GM23248 (cell line): Measurements from ENCODE around the gene FNDC11. TPM values are rescaled to one million over a fixed set of nuclear protein-coding genes. Genes with fewer than 3 reads are reported as not detected.

ENCODE experiments used
- DNase-seq: peaks from one replicate; pipeline ENCODE4 v3.0.0-alpha.2; 2015
- H2AFZ ChIP-seq: fragments of 200-600 bp; sonication (generic); 2 replicates; pipeline ENCODE4 v1.6.1; 2016; ENCODE audit warnings: antibody characterized with exemption
- H3F3A ChIP-seq: fragments of 200-600 bp; sonication (generic); 2 replicates; pipeline ENCODE4 v1.6.1; 2016; ENCODE audit warnings: mild to moderate bottlenecking, antibody characterized with exemption, mixed run types; ENCODE audit not compliant: insufficient read depth
- H3K27ac ChIP-seq: fragments of 200-600 bp; sonication (generic); 2 replicates; pipeline ENCODE4 v1.5.1; 2016; ENCODE audit warnings: mild to moderate bottlenecking
- H3K27me3 ChIP-seq: fragments of 200-600 bp; sonication (generic); replicated peaks from 2 replicates; pipeline ENCODE4 v1.6.1; 2016; ENCODE audit warnings: mild to moderate bottlenecking; ENCODE audit not compliant: insufficient read depth
- H3K36me3 ChIP-seq: fragments of 200-600 bp; sonication (generic); 2 replicates; pipeline ENCODE4 v1.6.1; 2016; ENCODE audit warnings: low read depth, mild to moderate bottlenecking
- H3K4me1 ChIP-seq: fragments of 200-600 bp; sonication (generic); 2 replicates; pipeline ENCODE4 v1.6.1; 2016; ENCODE audit warnings: mild to moderate bottlenecking; ENCODE audit not compliant: insufficient read depth
- H3K4me2 ChIP-seq: fragments of 200-600 bp; sonication (generic); one replicate; pipeline ENCODE4 v1.6.1; 2016; ENCODE audit warnings: mild to moderate bottlenecking; ENCODE audit not compliant: unreplicated experiment
- H3K4me3 ChIP-seq: fragments of 200-600 bp; sonication (generic); 2 replicates; pipeline ENCODE4 v1.5.1; 2016; ENCODE audit warnings: mild to moderate bottlenecking
- H3K79me2 ChIP-seq: fragments of 200-600 bp; sonication (generic); 2 replicates; pipeline ENCODE4 v1.6.1; 2016; ENCODE audit warnings: mild to moderate bottlenecking; ENCODE audit not compliant: insufficient read depth
- H3K9ac ChIP-seq: fragments of 200-600 bp; sonication (generic); 2 replicates; pipeline ENCODE4 v1.6.1; 2016; ENCODE audit warnings: mild to moderate bottlenecking
- H3K9me2 ChIP-seq: fragments of 200-600 bp; sonication (generic); 2 replicates; pipeline ENCODE4 v1.6.1; 2016; ENCODE audit warnings: mixed run types, mild to moderate bottlenecking, moderate library complexity; ENCODE audit not compliant: insufficient read depth
- H3K9me3 ChIP-seq: fragments of 200-600 bp; sonication (generic); one replicate; pipeline ENCODE4 v1.6.1; 2017; ENCODE audit warnings: low read depth
- H4K20me1 ChIP-seq: fragments of 200-600 bp; sonication (generic); 2 replicates; pipeline ENCODE4 v1.6.0; 2016; ENCODE audit not compliant: insufficient read depth
- EZH2 ChIP-seq: fragments of 200-600 bp; sonication (generic); IDR thresholded peaks from 2 replicates; pipeline ENCODE4 v1.6.1; 2018; ENCODE audit warnings: antibody characterized with exemption, mild to moderate bottlenecking; ENCODE audit not compliant: insufficient read depth, poor library complexity, severe bottlenecking
- EZH2phosphoT487 ChIP-seq: fragments of 200-600 bp; sonication (generic); IDR thresholded peaks from 2 replicates; pipeline ENCODE4 v1.6.1; 2018; ENCODE audit warnings: antibody characterized with exemption, moderate library complexity, mild to moderate bottlenecking, low read depth; ENCODE audit not compliant: insufficient read depth
- WGBS, 2 experiments: methylation state at CpG; one replicate each; pipeline ENCODE4 v1.1.6; 2015 to 2017; ENCODE audit warnings: low lambda C conversion rate in 2 of 2, low coverage in 1 of 2; ENCODE audit errors: missing lambda C conversion rate in 2 of 2; 5-methylcytosine and 5-hydroxymethylcytosine counted together
- in situ Hi-C: fragments of 300-500 bp; cut with MboI; formaldehyde crosslinking; loops from 2 replicates; pipeline ENCODE4 v1.15.0; 2020
- polyA plus RNA-seq: library from polyadenylated mRNA; unstranded; fragments of >200 nt; fragmentation: Nextera tagmentation; extraction: Ambion mirVana; gene quantifications from 2 replicates; pipeline ENCODE4 v1.2.1, GENCODE V29; 2016
- total RNA-seq: library from RNA; depleted of rRNA; stranded (reverse); fragments of >200 nt; shearing (Covaris generic); gene quantifications from 2 replicates; pipeline ENCODE4 v1.2.3, GENCODE V29; 2014

Gene FNDC11
- total and polyA plus RNA-seq, 2 experiments from 2014 or later, result 0.15 to 0.65 TPM

- Histone ChIP-seq H2AFZ (no peak overlapping the region), H3K27me3 (no peaks in the 10 kb centered on the region; the same call in 1 of the 2 replicates), H3K4me1 (no peaks in the 10 kb centered on the region), H3K36me3 (no peaks in the 10 kb centered on the region), H3K9me3 (no peaks in the 10 kb centered on the region), H3K4me3 (no peak overlapping the region), H3K9ac (no peak overlapping the region), H4K20me1 (no peaks in the 10 kb centered on the region), H3K4me2 (no peak overlapping the region), H3K27ac (no peak overlapping the region), H3K9me2 (no peaks in the 10 kb centered on the region), H3K79me2 (no peaks in the 10 kb centered on the region), H3F3A (0 out of 2 replicates have a peak, but pooled peaks cover 11% of the 10 kb centered on the region)
- WGBS, 2 experiments, result 14 to 17% methylated on average over 9 to 11 of the region's 11 CpGs
- TF ChIP-seq EZH2, result no peak
- no peak for TF ChIP-seq EZH2phosphoT487
- in situ Hi-C loops, result no loop called here
- no peak for DNase-seq
Measured at GRCh38 chr20:63548542-63548941, 5.4 kb upstream of the FNDC11 start.

GRCh38 chr20:63549019-63549418 lies 4.9 kb upstream of the FNDC11 start:
- no peaks in the 10 kb centered on the region for H3K9me2 ChIP-seq
- DNase-seq, result no peak
- H3K4me2 ChIP-seq, result no peak overlapping the region
- H3K4me1 ChIP-seq, result no peaks in the 10 kb centered on the region
- no peak overlapping the region for H3K27ac ChIP-seq
- in situ Hi-C loops, result no loop called here
- 0 out of 2 replicates have a peak, but pooled peaks cover 11% of the 10 kb centered on the region for H3F3A ChIP-seq
- no peaks in the 10 kb centered on the region for H3K36me3 ChIP-seq
- TF ChIP-seq EZH2phosphoT487, result no peak
- H3K4me3 ChIP-seq, result no peak overlapping the region
- no peaks in the 10 kb centered on the region; the same call in 1 of the 2 replicates for H3K27me3 ChIP-seq
- H4K20me1 ChIP-seq, result no peaks in the 10 kb centered on the region
- no peak overlapping the region for H3K9ac ChIP-seq
- WGBS, 2 experiments, result 25 to 37% methylated on average over 6 to 25 of the region's 25 CpGs
- no peaks in the 10 kb centered on the region for H3K79me2 ChIP-seq
- H3K9me3 ChIP-seq, result no peaks in the 10 kb centered on the region
- no peak overlapping the region for H2AFZ ChIP-seq

- Histone ChIP-seq H2AFZ (no peak overlapping the region), H3K79me2 (no peaks in the 10 kb centered on the region), H3K36me3 (no peaks in the 10 kb centered on the region), H3K27ac (no peak overlapping the region), H3K4me2 (no peak overlapping the region), H3K9me3 (no peaks in the 10 kb centered on the region), H3K9ac (no peak overlapping the region), H4K20me1 (no peaks in the 10 kb centered on the region), H3F3A (0 out of 2 replicates have a peak, but pooled peaks cover 11% of the 10 kb centered on the region), H3K4me1 (no peaks in the 10 kb centered on the region), H3K9me2 (no peaks in the 10 kb centered on the region), H3K4me3 (no peak overlapping the region), H3K27me3 (no peaks in the 10 kb centered on the region; the same call in 1 of the 2 replicates)
- TF ChIP-seq EZH2, result no peak
- no peak for TF ChIP-seq EZH2phosphoT487
- DNase-seq, result no peak
- in situ Hi-C loops, result no loop called here
- WGBS, 2 experiments, result 77% methylated on average over 5 to 18 of the region's 18 CpGs
Measured at GRCh38 chr20:63549679-63550282, 4.2 kb upstream of the FNDC11 start.

GRCh38 chr20:63551068-63551467 lies 2.9 kb upstream of the FNDC11 start:
- Histone ChIP-seq H3K9me2 (no peaks in the 10 kb centered on the region), H3K36me3 (no peaks in the 10 kb centered on the region), H3K4me1 (no peaks in the 10 kb centered on the region), H3K4me3 (no peak overlapping the region), H3K9ac (no peak overlapping the region), H2AFZ (no peak overlapping the region), H3K27me3 (no peaks in the 10 kb centered on the region; the same call in 1 of the 2 replicates), H3K4me2 (no peak overlapping the region), H3K27ac (no peak overlapping the region), H3F3A (0 out of 2 replicates have a peak, but pooled peaks cover 11% of the 10 kb centered on the region), H3K79me2 (no peaks in the 10 kb centered on the region), H3K9me3 (no peaks in the 10 kb centered on the region), H4K20me1 (no peaks in the 10 kb centered on the region)
- TF ChIP-seq EZH2phosphoT487, result no peak
- no peak for TF ChIP-seq EZH2
- in situ Hi-C loops, result no loop called here
- WGBS, 2 experiments, result 21 to 22% methylated on average over 9 of the region's 9 CpGs
- DNase-seq, result no peak
